Spleen (tissue), 11 donors: Measurements from ENCODE around the gene MCTP1. TPM values are rescaled to one million over a fixed set of nuclear protein-coding genes. Genes with fewer than 3 reads are reported as not detected.

ENCODE experiments used
- DNase-seq: peaks from one replicate; pipeline ENCODE4 v3.0.0-alpha.2; 2020
- H3K27ac ChIP-seq, 8 donors: fragments of 200-600 bp; sonication (generic) in 7 of 8; 1 replicate in 4 of 8; 2 replicates in 4 of 8; pipeline versions ENCODE4 v1.5.0 to v1.8.0; 2016 to 2021; ENCODE audit warnings: inconsistent platforms in 4 of 8, mild to moderate bottlenecking in 4 of 8, moderate library complexity in 1 of 8
- H3K27me3 ChIP-seq, 7 donors: fragments of 200-600 bp; sonication (generic) in 6 of 7; replicated peaks in 1 of 7; 1 replicate in 4 of 7; 2 replicates in 3 of 7; pipeline versions ENCODE4 v1.5.0 to v1.8.0; 2016 to 2021; ENCODE audit warnings: inconsistent platforms in 3 of 7, mild to moderate bottlenecking in 1 of 7
- H3K36me3 ChIP-seq, 6 donors: fragments of 200-600 bp; sonication (generic) in 5 of 6; 1 replicate in 4 of 6; 2 replicates in 2 of 6; pipeline versions ENCODE4 v1.5.0 to v1.8.0; 2016 to 2021; ENCODE audit warnings: inconsistent platforms in 2 of 6
- H3K4me1 ChIP-seq, 6 donors: fragments of 200-600 bp; sonication (generic) in 5 of 6; 1 replicate in 3 of 6; 2 replicates in 3 of 6; pipeline versions ENCODE4 v1.5.0 to v1.8.0; 2016 to 2021; ENCODE audit warnings: inconsistent platforms in 3 of 6
- H3K4me3 ChIP-seq, 8 donors: fragments of 200-600 bp; sonication (generic) in 7 of 8; 1 replicate in 4 of 8; 2 replicates in 4 of 8; pipeline versions ENCODE4 v1.5.0 to v1.8.0; 2016 to 2021; ENCODE audit warnings: inconsistent platforms in 4 of 8, mild to moderate bottlenecking in 4 of 8, moderate library complexity in 2 of 8
- H3K9me3 ChIP-seq, 8 donors: fragments of 200-600 bp; sonication (generic) in 7 of 8; 1 replicate in 4 of 8; 2 replicates in 4 of 8; pipeline versions ENCODE4 v1.5.0 to v1.8.0; 2016 to 2021; ENCODE audit warnings: inconsistent platforms in 4 of 8
- POLR2A ChIP-seq, 3 donors: fragments of 450-650 bp; IDR thresholded peaks; one replicate each; pipeline ENCODE4 v1.5.1; 2017; ENCODE audit warnings: antibody characterized with exemption in 3 of 3, mild to moderate bottlenecking in 1 of 3
- POLR2AphosphoS5 ChIP-seq, 3 donors: sonication (generic); formaldehyde crosslinking; IDR thresholded peaks; one replicate each; pipeline ENCODE4 v1.5.1; 2017; ENCODE audit warnings: antibody characterized with exemption in 3 of 3
- WGBS, 5 donors: extraction: QIAGEN DNeasy Blood & Tissue Kit in 3 of 5; methylation state at CpG; one replicate each; pipeline versions ENCODE4 v1.1.5 to v1.1.7; 2013 to 2018; 5-methylcytosine and 5-hydroxymethylcytosine counted together
- intact Hi-C: fragments of 100-400 bp; cut with DNase I; formaldehyde crosslinking; loops from one replicate; pipeline ENCODE4 v1.15.0; 2023; ENCODE audit warnings: low total_unique reads
- polyA plus RNA-seq, 3 donors: library from polyadenylated mRNA; stranded (reverse); fragments of 200-250 nt; gene quantifications; one replicate each; pipeline ENCODE4 v1.2.1, GENCODE V29; 2013
- total RNA-seq, 7 donors: library from RNA; depleted of rRNA in 3 of 7; stranded (reverse); fragments of >200 nt in 3 of 7; fragmentation: NEBNext Ultra II Directional in 4 of 7; extraction: Animal tissue kit (Norgen Biotek cat#: 25700) in 4 of 7; gene quantifications; one replicate each; pipeline versions ENCODE4 v1.1.0 to v1.2.1, GENCODE V29; 2016 to 2021
- TF ChIP-seq, protein P1 (sequence below), 11 experiments: fragments of 200-600 bp in 7 of 11; fragments of 450-650 bp in 4 of 11; sonication (generic) in 4 of 11; IDR thresholded peaks in 8 of 11; conservative IDR thresholded peaks in 3 of 11; 1 replicate in 7 of 11; 2 replicates in 4 of 11; pipeline versions ENCODE4 v1.4.0 to v1.8.0; 2016 to 2021; ENCODE audit warnings: antibody characterized with exemption in 11 of 11, inconsistent platforms in 4 of 11, mild to moderate bottlenecking in 1 of 11
- donor health status: healthy with polysubstance abuse.
- donor health status: DM: no; HTN: no; CAD: no; lungs with moderate emphysema.
- donor health status: DM: no; HTN: no; CAD: no.
- donor health status: Bipolar disorder and iron deficiency.
- donor health status: healthy.
- donor health status: DM: no; HTN: no; CAD: no.
- donor health status: DM: yes; HTN: yes; CAD: no.

The MCTP1 gene
- total and polyA plus RNA-seq, 10 donors: 1.2 to 57.2 (median 29.4) TPM

DNA sequence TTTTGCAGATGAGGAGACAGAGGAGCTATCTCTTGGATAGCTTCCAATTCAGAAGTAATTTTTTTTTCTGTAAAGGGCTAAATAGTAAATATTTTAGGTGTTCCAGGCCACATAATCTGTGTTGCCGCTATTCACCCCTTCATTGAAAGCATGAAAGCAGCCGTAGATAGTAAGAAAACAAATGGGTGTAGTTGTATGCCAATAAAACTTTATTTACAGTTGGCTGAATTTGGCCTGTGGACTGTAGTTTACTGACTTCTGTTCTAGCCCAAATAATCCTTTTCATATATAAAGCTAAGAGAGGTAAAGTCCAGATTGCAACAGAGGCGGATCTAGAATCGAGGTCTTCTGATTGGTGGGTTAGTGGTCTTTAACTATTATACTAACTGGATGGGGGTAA is 537.5 kb downstream of the MCTP1 start:
- Histone ChIP-seq H3K4me1 (peaks cover 4 to 32% (median 10%) of the 10 kb centered on the region in 6 donors), H3K36me3 (peaks cover 0 to 3% (median 0%) of the 10 kb centered on the region in 6 donors), H3K4me3 (no peak overlapping the region), H3K27me3 (no peaks in the 10 kb centered on the region), H3K27ac (no peak overlapping the region), H3K9me3 (no peaks in the 10 kb centered on the region)
- TF ChIP-seq, protein P1, sequence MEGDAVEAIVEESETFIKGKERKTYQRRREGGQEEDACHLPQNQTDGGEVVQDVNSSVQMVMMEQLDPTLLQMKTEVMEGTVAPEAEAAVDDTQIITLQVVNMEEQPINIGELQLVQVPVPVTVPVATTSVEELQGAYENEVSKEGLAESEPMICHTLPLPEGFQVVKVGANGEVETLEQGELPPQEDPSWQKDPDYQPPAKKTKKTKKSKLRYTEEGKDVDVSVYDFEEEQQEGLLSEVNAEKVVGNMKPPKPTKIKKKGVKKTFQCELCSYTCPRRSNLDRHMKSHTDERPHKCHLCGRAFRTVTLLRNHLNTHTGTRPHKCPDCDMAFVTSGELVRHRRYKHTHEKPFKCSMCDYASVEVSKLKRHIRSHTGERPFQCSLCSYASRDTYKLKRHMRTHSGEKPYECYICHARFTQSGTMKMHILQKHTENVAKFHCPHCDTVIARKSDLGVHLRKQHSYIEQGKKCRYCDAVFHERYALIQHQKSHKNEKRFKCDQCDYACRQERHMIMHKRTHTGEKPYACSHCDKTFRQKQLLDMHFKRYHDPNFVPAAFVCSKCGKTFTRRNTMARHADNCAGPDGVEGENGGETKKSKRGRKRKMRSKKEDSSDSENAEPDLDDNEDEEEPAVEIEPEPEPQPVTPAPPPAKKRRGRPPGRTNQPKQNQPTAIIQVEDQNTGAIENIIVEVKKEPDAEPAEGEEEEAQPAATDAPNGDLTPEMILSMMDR (IDR thresholded peaks at IDR 0.05 in 8 of 11, conservative IDR thresholded peaks at IDR 0.05 in 3 of 11): no peak
- no peak for TF ChIP-seq POLR2AphosphoS5 (IDR thresholded peaks at IDR 0.05)
- no peak for TF ChIP-seq POLR2A (IDR thresholded peaks at IDR 0.05)
- 70 to 96% (median 84%) methylated on average over 4 of the region's 4 CpGs for WGBS, 5 donors
- no peak for DNase-seq
- intact Hi-C loops: no loop called here

DNA sequence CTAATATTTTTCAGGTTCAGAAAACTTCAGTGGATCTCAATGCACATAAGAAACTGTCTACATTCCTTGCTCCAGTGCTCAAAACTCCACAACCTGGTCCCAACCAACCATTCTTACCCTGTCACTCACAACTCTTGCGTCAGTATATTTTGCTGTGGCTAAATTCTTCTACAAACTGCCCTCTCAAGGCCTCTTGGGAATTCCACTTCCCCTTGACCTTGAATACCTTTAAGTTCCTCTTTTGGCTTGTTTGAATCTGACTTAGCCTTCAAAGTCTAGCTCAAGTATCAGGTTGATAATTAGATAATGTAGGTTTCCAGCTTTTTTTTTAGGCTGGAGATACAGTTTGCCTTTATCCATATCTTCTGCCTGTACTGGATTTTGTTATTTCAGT is 538.2 kb downstream of the MCTP1 start:
- peaks cover 4 to 32% (median 10%) of the 10 kb centered on the region in 6 donors for H3K4me1 ChIP-seq
- H3K36me3 ChIP-seq: peaks cover 0 to 3% (median 0%) of the 10 kb centered on the region in 6 donors
- no peaks in the 10 kb centered on the region for H3K27me3 ChIP-seq
- no peak overlapping the region for H3K27ac ChIP-seq
- intact Hi-C loops: no loop called here
- TF ChIP-seq, protein P1 (IDR thresholded peaks at IDR 0.05 in 8 of 11, conservative IDR thresholded peaks at IDR 0.05 in 3 of 11): no peak
- TF ChIP-seq POLR2A (IDR thresholded peaks at IDR 0.05): no peak
- TF ChIP-seq POLR2AphosphoS5 (IDR thresholded peaks at IDR 0.05): no peak
- H3K9me3 ChIP-seq: no peaks in the 10 kb centered on the region
- WGBS, 5 donors: 19 to 44% (median 37%) methylated on average over 1 of the region's 1 CpG
- DNase-seq: no peak
- H3K4me3 ChIP-seq: no peak overlapping the region

DNA sequence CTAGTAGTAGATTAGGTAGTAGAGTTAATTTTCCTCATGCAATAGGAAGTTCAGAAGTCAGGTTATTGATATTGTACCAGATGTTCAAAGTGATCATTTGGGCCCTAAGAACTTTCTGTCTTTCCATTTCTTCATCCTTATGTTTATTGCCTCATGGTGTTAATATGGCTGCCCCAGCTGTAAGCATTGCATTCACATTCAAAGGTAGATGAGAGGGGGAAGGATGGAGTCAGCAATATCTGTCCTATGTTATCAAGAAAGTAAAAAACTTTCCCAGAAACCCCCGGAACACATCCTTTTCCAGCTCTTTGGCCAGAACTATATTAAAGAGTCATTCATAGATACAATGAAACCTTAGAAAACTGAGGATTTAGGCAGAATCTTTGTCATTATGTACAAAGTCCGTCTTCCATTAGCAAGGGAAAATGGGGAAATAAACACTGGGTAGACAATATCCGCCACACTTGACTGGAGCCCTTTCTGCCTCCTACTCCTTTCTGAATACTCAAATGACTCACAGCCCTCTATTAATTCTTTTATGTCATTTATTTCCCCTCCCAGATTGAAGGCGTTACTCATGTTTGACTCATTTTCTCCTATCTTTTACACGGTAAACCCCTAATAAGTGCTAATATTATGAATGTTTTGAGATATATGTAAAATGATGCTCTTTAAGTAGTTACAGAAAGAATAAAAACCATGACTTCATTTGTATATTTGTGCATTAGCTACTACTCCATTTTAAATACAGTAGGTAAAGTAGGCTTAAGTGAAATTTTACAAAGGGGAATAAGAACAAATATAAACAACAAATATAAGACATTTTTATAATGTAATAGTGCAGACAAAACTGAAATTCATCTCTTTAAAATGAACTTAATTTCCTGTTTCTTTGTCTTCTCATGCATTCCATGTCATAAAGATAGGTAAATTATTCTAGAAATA is 538.8 kb downstream of the MCTP1 start:
- 60 to 81% (median 71%) methylated on average over 5 of the region's 5 CpGs for WGBS, 5 donors
- no peak overlapping the region for H3K4me3 ChIP-seq
- H3K27ac ChIP-seq: no peak overlapping the region
- TF ChIP-seq, protein P1 (IDR thresholded peaks at IDR 0.05 in 8 of 11, conservative IDR thresholded peaks at IDR 0.05 in 3 of 11): no peak
- TF ChIP-seq POLR2AphosphoS5 (IDR thresholded peaks at IDR 0.05): no peak
- no peak for TF ChIP-seq POLR2A (IDR thresholded peaks at IDR 0.05)
- H3K9me3 ChIP-seq: no peaks in the 10 kb centered on the region
- peaks cover 4 to 28% (median 10%) of the 10 kb centered on the region in 6 donors for H3K4me1 ChIP-seq
- intact Hi-C loops: no loop called here
- H3K27me3 ChIP-seq: no peaks in the 10 kb centered on the region
- no peak for DNase-seq
- peaks cover 0 to 3% (median 0%) of the 10 kb centered on the region in 6 donors for H3K36me3 ChIP-seq

DNA sequence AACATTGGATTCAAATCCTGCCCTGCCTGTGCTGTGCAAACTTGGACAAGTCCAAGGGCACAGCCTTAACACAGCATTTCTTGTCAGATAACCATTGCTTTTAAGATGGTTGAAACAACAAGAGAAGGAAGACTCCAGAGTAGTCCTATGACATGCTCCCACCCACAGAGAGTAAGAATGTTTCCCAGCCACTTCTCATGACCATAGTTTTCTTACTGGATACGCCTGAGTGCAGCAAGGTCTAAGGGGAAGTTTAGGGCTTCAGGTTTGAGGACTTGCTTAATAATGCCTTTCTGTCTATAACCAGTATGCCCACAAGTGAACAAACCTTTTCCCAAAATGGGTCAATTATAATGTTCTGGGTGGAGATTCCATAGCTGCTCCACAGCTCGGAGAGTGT is 540.0 kb downstream of the MCTP1 start:
- intact Hi-C loops: no loop called here
- no peak for TF ChIP-seq POLR2A (IDR thresholded peaks at IDR 0.05)
- no peak for TF ChIP-seq POLR2AphosphoS5 (IDR thresholded peaks at IDR 0.05)
- TF ChIP-seq, protein P1 (IDR thresholded peaks at IDR 0.05 in 8 of 11, conservative IDR thresholded peaks at IDR 0.05 in 3 of 11): no peak
- Histone ChIP-seq H3K27ac (no peak overlapping the region), H3K27me3 (no peaks in the 10 kb centered on the region), H3K36me3 (peaks cover 0 to 3% (median 0%) of the 10 kb centered on the region in 6 donors), H3K4me3 (no peak overlapping the region), H3K9me3 (no peaks in the 10 kb centered on the region), H3K4me1 (peaks cover 4 to 27% (median 10%) of the 10 kb centered on the region in 6 donors)
- 60 to 92% (median 83%) methylated on average over 2 of the region's 2 CpGs for WGBS, 5 donors
- no peak for DNase-seq
